Stimulated activated naive B cell treated with anti-CD40 and anti-IgM and Interleukin-4, amounts not matched to agents 10 μg/mL and 1 μg/mL and 100 μg/mL, for 72 hours (primary cell): ENCODE data around the gene PRDM4.
A peak's percentile ranks its signal among the peaks of the same experiment; 100 is the strongest.

Experiments used
- ATAC-seq, 2 donors: fragments of 150-1000 bp; cut with Tn5 transposase; replicated peaks; 2 replicates each; pipeline ENCODE4 v1.10.0; 2021; ENCODE audit warnings: moderate library complexity in 1 of 2
- DNase-seq: peaks from one replicate; pipeline ENCODE4 v3.0.0; 2021
- H3K27ac Mint-ChIP-seq: one replicate; pipeline ENCODE4 v1.8.0; 2022; ENCODE audit warnings: mild to moderate bottlenecking, mixed read lengths
- H3K27me3 Mint-ChIP-seq, 2 donors: one replicate each; pipeline ENCODE4 v1.8.0; 2022; ENCODE audit warnings: mixed read lengths in 2 of 2
- H3K36me3 Mint-ChIP-seq, 2 donors: one replicate each; pipeline ENCODE4 v1.8.0; 2022; ENCODE audit warnings: mixed read lengths in 2 of 2, mild to moderate bottlenecking in 1 of 2
- H3K4me1 Mint-ChIP-seq, 2 donors: one replicate each; pipeline ENCODE4 v1.8.0; 2022; ENCODE audit warnings: mixed read lengths in 2 of 2, mild to moderate bottlenecking in 1 of 2
- H3K4me3 Mint-ChIP-seq, 2 donors: one replicate each; pipeline ENCODE4 v1.8.0; 2022; ENCODE audit warnings: mild to moderate bottlenecking in 2 of 2, mixed read lengths in 2 of 2, moderate library complexity in 1 of 2
- H3K9me3 Mint-ChIP-seq, 2 donors: one replicate each; pipeline ENCODE4 v1.8.0; 2022; ENCODE audit warnings: mixed read lengths in 2 of 2, mild to moderate bottlenecking in 1 of 2

Gene PRDM4, protein sequence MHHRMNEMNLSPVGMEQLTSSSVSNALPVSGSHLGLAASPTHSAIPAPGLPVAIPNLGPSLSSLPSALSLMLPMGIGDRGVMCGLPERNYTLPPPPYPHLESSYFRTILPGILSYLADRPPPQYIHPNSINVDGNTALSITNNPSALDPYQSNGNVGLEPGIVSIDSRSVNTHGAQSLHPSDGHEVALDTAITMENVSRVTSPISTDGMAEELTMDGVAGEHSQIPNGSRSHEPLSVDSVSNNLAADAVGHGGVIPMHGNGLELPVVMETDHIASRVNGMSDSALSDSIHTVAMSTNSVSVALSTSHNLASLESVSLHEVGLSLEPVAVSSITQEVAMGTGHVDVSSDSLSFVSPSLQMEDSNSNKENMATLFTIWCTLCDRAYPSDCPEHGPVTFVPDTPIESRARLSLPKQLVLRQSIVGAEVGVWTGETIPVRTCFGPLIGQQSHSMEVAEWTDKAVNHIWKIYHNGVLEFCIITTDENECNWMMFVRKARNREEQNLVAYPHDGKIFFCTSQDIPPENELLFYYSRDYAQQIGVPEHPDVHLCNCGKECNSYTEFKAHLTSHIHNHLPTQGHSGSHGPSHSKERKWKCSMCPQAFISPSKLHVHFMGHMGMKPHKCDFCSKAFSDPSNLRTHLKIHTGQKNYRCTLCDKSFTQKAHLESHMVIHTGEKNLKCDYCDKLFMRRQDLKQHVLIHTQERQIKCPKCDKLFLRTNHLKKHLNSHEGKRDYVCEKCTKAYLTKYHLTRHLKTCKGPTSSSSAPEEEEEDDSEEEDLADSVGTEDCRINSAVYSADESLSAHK

DNA sequence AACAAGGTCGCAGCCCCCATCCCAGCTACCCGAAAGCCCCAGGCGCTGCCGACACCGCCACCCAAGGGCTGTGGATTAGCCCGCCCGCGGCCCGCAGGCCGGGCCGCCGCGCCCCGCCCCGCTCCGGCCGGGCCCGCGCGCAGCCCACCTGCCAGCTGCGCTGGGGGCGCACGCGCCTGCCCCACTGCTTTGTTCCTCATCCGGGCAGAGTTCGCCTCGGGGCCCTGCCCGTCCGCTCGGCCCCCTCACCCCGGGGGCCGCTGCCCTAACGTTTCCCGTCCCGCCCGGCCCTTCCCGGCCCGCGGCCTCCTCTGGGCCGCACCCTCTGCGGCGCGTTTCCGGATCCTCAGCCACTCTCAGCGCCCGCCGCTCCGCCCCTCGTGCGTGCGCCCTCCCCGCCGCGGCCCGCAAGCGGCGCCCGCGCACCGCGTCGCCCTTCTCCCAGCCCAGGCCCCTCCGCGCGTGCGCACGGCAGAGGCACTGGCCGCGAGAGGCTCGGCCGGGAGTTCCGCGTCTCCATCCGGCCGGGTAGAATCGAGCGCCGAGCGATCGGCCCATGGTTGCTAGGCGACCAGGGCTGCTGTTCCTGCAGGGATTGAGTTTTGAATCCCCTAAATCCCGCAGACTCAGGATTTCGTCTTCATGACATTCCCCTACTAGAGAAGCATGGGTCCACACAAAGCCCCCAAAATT is at the start of gene PRDM4:
Gene PRDM4 (minus strand): TSS at position 329 of the 693 bp plus-strand sequence. CDS start 622 bp downstream, outside the sequence.
- no peaks in the 10 kb centered on the region for H3K27me3 Mint-ChIP-seq
- H3K4me1 Mint-ChIP-seq = peaks cover 15 to 16% of the 10 kb centered on the region in 2 donors
- peaks cover 2 to 7% of the 10 kb centered on the region in 2 donors for H3K36me3 Mint-ChIP-seq
- DNase-seq (peak; percentile 91), ATAC-seq (peak; percentile 95 to 96)
- peaks cover 0 to 1% of the 10 kb centered on the region in 2 donors for H3K9me3 Mint-ChIP-seq
- H3K4me3 Mint-ChIP-seq = peak within 1 kb of the TSS; percentile 93 to 94
- peak within 1 kb of the TSS; percentile 91 for H3K27ac Mint-ChIP-seq

DNA sequence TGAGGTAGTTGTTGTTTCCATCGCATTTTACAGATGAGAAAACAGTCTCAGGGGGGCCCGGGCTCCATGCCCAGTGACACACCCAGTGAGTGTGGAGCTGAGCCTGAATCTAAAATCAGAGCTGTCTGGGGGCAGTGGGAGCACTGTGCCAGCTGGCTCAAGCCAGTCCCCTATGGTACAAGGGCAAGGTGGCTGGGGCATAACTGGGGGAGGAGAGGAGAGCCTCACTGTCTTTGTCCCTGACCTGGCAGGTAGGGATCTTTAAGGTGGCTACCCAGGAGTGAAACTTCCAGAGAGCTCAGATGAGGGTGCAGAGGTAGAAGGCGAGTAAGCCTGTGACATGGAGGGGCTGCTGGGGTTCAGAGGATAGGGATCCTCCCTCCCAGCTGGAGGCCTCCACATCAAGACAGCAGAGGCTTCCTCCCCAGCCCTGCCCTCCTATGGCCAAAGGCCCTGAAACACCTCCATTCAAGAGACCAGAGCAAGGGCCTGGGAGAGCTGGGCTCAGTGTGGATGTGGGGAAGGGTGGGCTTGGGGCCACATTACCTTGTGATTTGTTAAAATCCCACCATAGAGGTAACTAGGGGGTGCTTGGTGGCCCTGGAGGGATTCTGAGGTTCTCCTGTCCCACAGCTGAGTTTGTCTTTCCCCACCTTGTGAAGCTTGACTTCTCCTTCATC is 46.7 kb upstream of the PRDM4 start:
- no peak overlapping the region for H3K27ac Mint-ChIP-seq
- no peak for DNase-seq
- H3K4me3 Mint-ChIP-seq = no peak overlapping the region
- H3K9me3 Mint-ChIP-seq = no peaks in the 10 kb centered on the region
- no peak for ATAC-seq
- H3K27me3 Mint-ChIP-seq = peaks cover 9 to 19% of the 10 kb centered on the region in 2 donors
- H3K4me1 Mint-ChIP-seq = no peaks in the 10 kb centered on the region
- H3K36me3 Mint-ChIP-seq = no peaks in the 10 kb centered on the region

DNA sequence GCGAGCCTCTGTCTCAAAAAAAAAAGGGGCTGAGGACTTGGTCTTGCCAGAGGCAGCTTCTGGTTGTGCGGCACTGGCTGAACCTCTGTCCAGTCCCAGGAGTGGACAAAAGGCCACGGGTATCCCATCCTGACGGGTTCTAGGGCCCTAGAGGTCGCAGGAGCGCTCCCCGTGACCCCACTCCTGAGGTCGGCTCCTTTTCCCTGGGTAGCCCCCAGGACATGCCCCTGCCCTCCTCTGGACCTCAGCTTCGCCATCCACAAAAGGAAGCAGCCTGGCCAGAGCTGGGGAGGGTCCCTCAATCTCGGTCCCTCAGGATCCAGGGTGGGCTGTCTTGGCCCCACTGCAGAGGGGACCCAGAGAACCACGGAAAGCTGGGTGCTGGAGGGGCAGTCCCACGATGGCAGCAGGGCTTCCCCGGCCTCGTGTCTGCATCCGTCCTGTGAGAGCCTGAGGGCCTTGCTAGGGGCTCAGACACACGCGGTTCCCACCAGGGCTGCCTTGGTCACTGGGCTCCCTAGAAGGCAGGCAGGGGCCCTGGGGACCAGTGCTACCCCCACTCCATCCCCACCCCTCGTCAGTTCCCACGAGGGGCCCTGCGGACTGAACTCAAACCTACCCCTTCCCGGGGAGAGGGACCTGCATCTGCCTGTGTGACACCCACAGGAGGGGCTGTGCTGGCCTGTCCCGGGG is 44.7 kb upstream of the PRDM4 start:
- Mint-ChIP-seq H3K4me1 (peaks cover 0 to 12% of the 10 kb centered on the region in 2 donors), H3K4me3 (no peak overlapping the region), H3K36me3 (no peaks in the 10 kb centered on the region), H3K27me3 (peaks cover 7 to 23% of the 10 kb centered on the region in 2 donors), H3K9me3 (no peaks in the 10 kb centered on the region), H3K27ac (no peak overlapping the region)
- ATAC-seq (no peak), DNase-seq (no peak)

DNA sequence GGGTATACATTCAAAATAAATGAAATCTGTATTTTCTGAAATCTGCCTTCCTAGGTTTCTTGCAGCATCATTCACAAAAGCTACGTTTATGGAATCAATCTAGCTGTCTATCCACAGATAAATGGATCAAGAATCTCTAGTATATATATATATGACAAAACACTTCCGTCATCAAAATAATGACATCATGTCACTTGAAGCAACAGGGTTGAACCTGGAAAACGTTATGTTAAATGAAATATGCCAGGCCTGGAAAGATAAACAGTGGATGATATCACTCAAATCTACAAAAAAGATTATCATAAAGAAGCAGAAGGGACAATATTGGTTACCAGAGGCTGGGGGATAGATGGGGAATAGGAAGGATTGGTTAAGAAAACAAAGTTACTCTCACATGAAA is 42.2 kb upstream of the PRDM4 start:
- Mint-ChIP-seq H3K27me3 (peaks cover 4 to 28% of the 10 kb centered on the region in 2 donors), H3K9me3 (no peaks in the 10 kb centered on the region), H3K27ac (no peak overlapping the region), H3K4me1 (peaks cover 0 to 14% of the 10 kb centered on the region in 2 donors), H3K36me3 (no peaks in the 10 kb centered on the region), H3K4me3 (no peak overlapping the region)
- ATAC-seq (no peak), DNase-seq (no peak)

DNA sequence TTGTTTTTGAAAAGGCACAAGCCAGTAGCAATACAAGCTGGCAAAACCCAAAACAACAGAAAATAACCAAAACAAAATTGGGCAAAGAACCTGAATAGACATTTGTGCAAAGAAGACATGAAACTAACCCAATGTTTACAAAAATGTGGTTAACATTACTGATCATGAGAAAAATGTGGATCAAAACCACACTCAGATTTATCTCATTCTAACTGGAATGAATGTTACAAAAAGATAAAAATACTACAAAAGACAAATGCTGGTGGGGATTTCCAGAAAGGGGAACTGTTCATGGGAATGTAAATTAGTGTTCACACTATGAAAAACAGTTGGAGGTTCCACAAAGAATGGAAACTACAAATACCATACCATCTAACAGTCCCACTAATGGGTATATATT is 40.2 kb upstream of the PRDM4 start:
- DNase-seq (no peak), ATAC-seq (no peak)
- H3K27ac Mint-ChIP-seq = no peak overlapping the region
- H3K4me3 Mint-ChIP-seq = no peak overlapping the region
- H3K4me1 Mint-ChIP-seq = peaks cover 0 to 14% of the 10 kb centered on the region in 2 donors
- H3K36me3 Mint-ChIP-seq = no peaks in the 10 kb centered on the region
- H3K27me3 Mint-ChIP-seq = peaks cover 6 to 33% of the 10 kb centered on the region in 2 donors
- no peaks in the 10 kb centered on the region for H3K9me3 Mint-ChIP-seq

DNA sequence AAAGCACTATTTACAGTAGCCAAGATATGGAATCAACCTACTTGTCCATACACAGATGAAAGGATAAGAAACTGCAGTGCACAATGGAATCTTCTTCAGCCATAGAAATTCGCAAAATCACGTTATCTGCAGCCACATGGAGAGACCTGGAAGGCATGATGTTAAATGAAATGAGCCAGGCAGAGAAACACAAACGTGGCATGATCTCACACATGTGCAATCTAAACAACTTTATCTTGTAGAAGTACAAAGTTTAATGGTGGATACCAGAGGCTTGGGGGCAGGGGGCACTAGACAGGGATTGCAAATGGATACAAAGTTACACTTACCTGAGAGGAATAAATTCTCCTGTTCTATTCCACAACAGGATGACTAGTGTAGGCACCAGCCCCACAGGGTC is 37.6 kb upstream of the PRDM4 start:
- no peak for ATAC-seq
- Mint-ChIP-seq H3K4me3 (no peak overlapping the region), H3K4me1 (peaks cover 0 to 14% of the 10 kb centered on the region in 2 donors), H3K9me3 (no peaks in the 10 kb centered on the region), H3K27me3 (peaks cover 26 to 50% of the 10 kb centered on the region in 2 donors), H3K36me3 (no peaks in the 10 kb centered on the region), H3K27ac (no peak overlapping the region)
- no peak for DNase-seq

DNA sequence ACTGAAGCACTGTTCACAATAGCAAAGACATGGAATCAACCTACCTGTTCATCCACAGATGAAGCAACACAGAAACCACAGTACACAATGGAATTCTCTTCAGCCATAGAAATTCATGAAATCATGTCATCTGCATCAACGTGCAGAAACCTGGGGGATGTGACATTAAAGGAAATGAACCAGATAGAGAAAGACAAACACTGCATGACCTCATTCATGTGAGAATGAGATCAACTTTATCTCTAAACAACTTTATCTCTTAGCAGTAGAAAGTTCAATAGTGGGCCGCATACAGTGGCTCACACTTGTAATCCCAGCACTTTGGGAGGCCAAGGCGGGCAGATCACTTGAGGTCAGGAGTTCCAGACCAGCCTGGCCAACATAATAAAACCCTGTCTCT is 33.5 kb upstream of the PRDM4 start:
- Mint-ChIP-seq H3K36me3 (peaks cover 3 to 10% of the 10 kb centered on the region in 2 donors), H3K27me3 (peaks cover 37 to 65% of the 10 kb centered on the region in 2 donors), H3K4me3 (no peak overlapping the region), H3K27ac (no peak overlapping the region), H3K9me3 (peaks cover 4 to 9% of the 10 kb centered on the region in 2 donors), H3K4me1 (no peaks in the 10 kb centered on the region)
- no peak for DNase-seq
- no peak for ATAC-seq

DNA sequence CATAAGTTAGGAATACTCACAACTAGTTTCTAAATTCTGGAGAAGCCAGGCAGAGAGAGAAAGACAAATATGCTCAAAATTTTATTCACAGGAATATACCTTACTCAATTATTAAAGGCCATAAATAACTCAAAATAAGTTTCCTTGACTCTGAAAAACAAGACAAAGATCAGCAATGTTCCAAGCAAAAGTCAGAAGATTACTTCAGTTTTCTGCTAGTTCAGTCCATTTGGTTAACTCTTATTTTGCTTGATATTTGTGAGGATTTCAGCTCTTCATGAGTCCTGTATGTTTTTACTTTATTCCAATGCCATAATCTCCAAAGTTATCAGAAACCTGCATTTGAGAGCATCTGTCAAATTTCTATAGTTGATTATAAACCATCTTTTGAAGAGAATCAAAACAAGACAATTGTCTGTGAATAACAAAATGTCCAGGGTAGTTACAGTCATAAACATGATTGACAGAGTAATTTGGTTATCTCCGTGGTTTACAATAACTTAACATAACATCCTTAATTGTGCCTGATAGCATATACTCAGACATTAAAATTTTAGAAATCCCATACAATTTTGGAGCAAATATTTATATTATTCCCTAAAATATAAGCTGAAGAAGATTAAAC is 30.6 kb upstream of the PRDM4 start:
- ATAC-seq = no peak
- peaks cover 0 to 9% of the 10 kb centered on the region in 2 donors for H3K4me1 Mint-ChIP-seq

DNA sequence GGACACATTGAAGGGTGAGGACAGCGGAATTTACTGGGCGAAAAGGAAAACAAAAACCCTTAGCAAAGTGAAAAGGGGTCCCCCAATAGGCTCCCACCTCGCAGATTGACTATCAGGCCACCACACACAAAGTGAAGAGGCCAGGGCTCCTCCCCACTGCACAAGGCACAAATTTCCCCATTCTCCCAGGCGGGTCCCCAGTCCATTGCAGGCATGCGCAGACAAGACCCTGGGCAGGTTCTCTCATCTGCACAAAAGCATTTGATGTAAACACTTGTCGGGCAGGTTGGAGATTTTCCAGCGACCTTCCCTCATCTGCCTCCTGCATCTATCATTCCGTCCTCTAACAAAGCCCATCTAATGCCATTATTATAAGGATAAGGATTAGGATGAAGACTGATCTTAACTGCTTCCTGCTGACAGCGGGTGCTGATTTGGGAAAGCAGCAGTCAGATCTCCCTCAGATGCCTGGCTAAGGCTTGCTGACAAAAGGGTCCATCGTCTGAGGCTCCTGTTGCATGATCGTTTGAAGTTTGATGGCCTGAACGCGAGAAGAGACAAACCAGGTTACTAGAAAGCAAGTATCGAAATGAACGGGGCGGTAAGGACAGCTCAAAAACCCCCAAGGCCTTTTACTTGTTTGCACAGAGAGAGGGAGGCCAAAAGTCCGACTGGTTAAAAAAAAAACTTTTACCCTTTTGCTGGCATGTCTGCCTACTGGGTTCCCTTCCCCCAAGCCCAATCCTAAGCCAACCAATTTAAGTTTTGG is 27.9 kb upstream of the PRDM4 start:
- Mint-ChIP-seq H3K36me3 (peaks cover 3 to 10% of the 10 kb centered on the region in 2 donors), H3K4me1 (peaks cover 4 to 14% of the 10 kb centered on the region in 2 donors), H3K4me3 (no peak overlapping the region), H3K9me3 (peaks cover 4 to 9% of the 10 kb centered on the region in 2 donors), H3K27ac (no peak overlapping the region), H3K27me3 (peaks cover 25 to 51% of the 10 kb centered on the region in 2 donors)
- no peak for ATAC-seq
- no peak for DNase-seq

More for the DNA sequence above, 30.6 kb upstream of the PRDM4 start:
- no peak for DNase-seq
- Mint-ChIP-seq H3K36me3 (peaks cover 3 to 10% of the 10 kb centered on the region in 2 donors), H3K4me3 (no peak overlapping the region), H3K27me3 (peaks cover 47 to 68% of the 10 kb centered on the region in 2 donors), H3K27ac (no peak overlapping the region), H3K9me3 (peaks cover 4 to 9% of the 10 kb centered on the region in 2 donors)

DNA sequence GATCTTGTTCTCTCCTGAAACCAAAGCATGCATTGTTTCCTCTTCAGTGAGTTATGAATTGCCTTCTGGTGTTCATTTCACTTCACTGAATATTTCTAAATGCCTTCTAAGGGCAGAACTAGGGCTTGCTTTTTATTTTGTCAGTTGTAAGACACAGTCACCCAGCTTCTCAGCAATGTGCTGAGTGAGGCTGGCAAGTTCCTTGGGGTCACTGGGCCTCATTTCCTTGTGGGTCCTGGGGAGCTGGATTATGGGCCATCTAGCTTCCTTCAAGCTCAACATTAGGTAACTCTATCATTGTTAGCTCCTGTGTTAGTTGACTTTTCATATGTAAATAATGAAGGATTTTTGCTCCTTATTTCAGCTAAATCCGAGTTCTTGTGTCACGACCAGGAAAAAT is 27.3 kb upstream of the PRDM4 start:
- Mint-ChIP-seq H3K4me3 (no peak overlapping the region), H3K36me3 (peaks cover 3 to 10% of the 10 kb centered on the region in 2 donors), H3K27ac (no peak overlapping the region), H3K9me3 (peaks cover 4 to 8% of the 10 kb centered on the region in 2 donors), H3K27me3 (peaks cover 24 to 51% of the 10 kb centered on the region in 2 donors), H3K4me1 (peaks cover 7 to 20% of the 10 kb centered on the region in 2 donors)
- ATAC-seq (no peak), DNase-seq (no peak)

DNA sequence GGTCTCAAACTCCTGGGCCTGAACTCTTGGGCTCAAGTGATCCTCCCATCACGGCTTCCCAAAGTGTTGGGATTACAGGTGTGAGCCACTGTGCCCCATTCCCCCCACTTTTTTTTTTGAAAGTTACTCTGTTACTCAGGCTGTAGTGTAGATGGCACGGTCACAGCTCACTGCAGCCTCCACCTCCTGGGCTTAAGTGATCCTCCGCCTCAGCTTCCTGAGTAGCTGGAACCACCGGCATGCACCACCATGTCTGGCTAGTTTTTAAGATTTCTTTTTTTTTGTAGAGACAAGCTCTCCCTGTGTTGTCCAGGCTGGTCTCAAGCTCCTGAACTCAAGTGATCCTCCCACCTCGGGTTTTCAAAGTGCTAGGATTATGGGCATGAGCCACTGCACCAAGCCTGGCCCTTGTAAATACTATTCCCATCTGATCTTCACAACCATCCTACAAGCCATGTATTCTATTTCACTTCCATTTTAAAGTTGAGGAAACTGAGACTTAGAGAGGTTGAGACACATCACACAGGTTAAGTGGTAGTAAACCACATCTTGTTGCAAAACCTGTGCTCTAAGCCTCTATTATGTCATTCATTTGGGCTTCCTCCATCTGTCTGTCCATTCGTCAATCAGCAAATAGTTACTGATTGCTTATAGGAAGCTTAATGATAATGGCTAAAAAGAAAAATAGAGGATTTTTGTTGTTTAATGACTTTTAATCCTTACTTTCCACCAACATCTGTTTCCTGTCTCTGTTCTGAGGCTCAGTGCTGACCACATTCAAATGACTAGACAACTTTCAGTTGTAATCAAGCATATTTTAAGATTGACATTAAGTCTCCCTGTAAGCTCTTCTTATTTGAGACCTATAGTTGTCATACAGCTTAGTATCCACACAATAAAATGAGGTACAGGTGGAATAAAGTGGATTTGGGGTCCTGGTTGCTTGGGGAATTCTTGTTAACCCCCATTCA is 22.8 kb upstream of the PRDM4 start:
- Mint-ChIP-seq H3K27me3 (peaks cover 15 to 34% of the 10 kb centered on the region in 2 donors), H3K4me1 (peaks cover 24 to 41% of the 10 kb centered on the region in 2 donors), H3K4me3 (no peak overlapping the region), H3K27ac (no peak overlapping the region), H3K9me3 (no peaks in the 10 kb centered on the region), H3K36me3 (no peaks in the 10 kb centered on the region)
- DNase-seq (no peak), ATAC-seq (peak in 1 of 2 donors; percentile 32)
